Upper lobe of left lung (tissue), 6 donors: ENCODE measurements around the gene HIVEP2. TPM values are rescaled to one million over a fixed set of nuclear protein-coding genes. Genes with fewer than 3 reads are reported as not detected.
A peak's percentile ranks its signal among the peaks of the same experiment; 100 is the strongest.

Experiments
- ATAC-seq, 2 donors: fragments of 200-7000 bp; cut with Tn5 transposase; one replicate each; pipeline ENCODE4 v1.9.1; 2022; ENCODE audit warnings: mild to moderate bottlenecking in 2 of 2, moderate library complexity in 2 of 2; ENCODE audit not compliant: low FRiP score in 2 of 2
- DNase-seq, 2 donors: peaks; one replicate each; pipeline ENCODE4 v3.0.0-alpha.2; 2019 to 2020
- H3K27ac ChIP-seq, 4 donors: fragments of 200-600 bp; sonication (generic); one replicate each; pipeline ENCODE4 v1.5.1; 2016 to 2019
- H3K27me3 ChIP-seq, 4 donors: fragments of 200-600 bp; sonication (generic); one replicate each; pipeline ENCODE4 v1.5.1; 2017 to 2019
- H3K36me3 ChIP-seq, 4 donors: fragments of 200-600 bp; sonication (generic); one replicate each; pipeline ENCODE4 v1.5.1; 2016 to 2019
- H3K4me1 ChIP-seq, 4 donors: fragments of 200-600 bp; sonication (generic); one replicate each; pipeline ENCODE4 v1.5.1; 2018 to 2019
- H3K4me3 ChIP-seq, 4 donors: fragments of 200-600 bp; sonication (generic); one replicate each; pipeline ENCODE4 v1.5.1; 2017 to 2019; ENCODE audit warnings: mild to moderate bottlenecking in 2 of 4, moderate library complexity in 1 of 4
- H3K9me3 ChIP-seq, 4 donors: fragments of 200-600 bp; sonication (generic); one replicate each; pipeline ENCODE4 v1.5.1; 2018 to 2019
- CTCF ChIP-seq, 6 experiments: fragments of 450-650 bp in 4 of 6; fragments of 200-600 bp in 2 of 6; sonication (generic) in 2 of 6; IDR thresholded peaks; one replicate each; pipeline ENCODE4 v1.5.1; 2016 to 2019; ENCODE audit warnings: antibody characterized with exemption in 6 of 6
- EP300 ChIP-seq, 4 donors: sonication (generic); formaldehyde crosslinking; IDR thresholded peaks; one replicate each; pipeline ENCODE4 v1.5.1; 2017; ENCODE audit warnings: antibody characterized with exemption in 4 of 4, control low read depth in 2 of 4
- POLR2A ChIP-seq, 4 donors: fragments of 450-650 bp; IDR thresholded peaks; one replicate each; pipeline ENCODE4 v1.5.1; 2016 to 2017; ENCODE audit warnings: antibody characterized with exemption in 4 of 4, mild to moderate bottlenecking in 2 of 4
- POLR2AphosphoS5 ChIP-seq, 2 donors: sonication (generic); formaldehyde crosslinking; IDR thresholded peaks; one replicate each; pipeline ENCODE4 v1.5.1; 2017; ENCODE audit warnings: antibody characterized with exemption in 2 of 2
- WGBS, 2 donors: methylation state at CpG; one replicate each; pipeline ENCODE4 v1.1.5; 2017 to 2018; 5-methylcytosine and 5-hydroxymethylcytosine counted together
- total RNA-seq, 6 donors: library from RNA; depleted of rRNA in 4 of 6; stranded (reverse); fragments of >200 nt in 4 of 6; gene quantifications; one replicate each; pipeline versions ENCODE4 v1.1.0 to v1.2.1, GENCODE V29; 2016 to 2021
- donor health status: DM: no; HTN: no; CAD: no; lungs with moderate emphysema.
- donor health status: DM: no; HTN: yes; CAD: no; lungs with severe emphysema.

Gene HIVEP2
- total RNA-seq, 6 donors from 2014 or later, result 10.4 to 32.5 (median 19.6) TPM

GRCh38 chr6:142906945-142907470, 38.0 kb downstream of the HIVEP2 start:
- no peak overlapping the region for H3K4me3 ChIP-seq
- H3K4me1 ChIP-seq, result peaks cover 10 to 13% (median 11%) of the 10 kb centered on the region in 4 donors
- no peak overlapping the region for H3K27ac ChIP-seq
- no peak for DNase-seq
- 85 to 92% methylated on average over 4 of the region's 4 CpGs for WGBS, 2 donors
- TF ChIP-seq POLR2AphosphoS5 (IDR thresholded peaks at IDR 0.05), result no peak
- TF ChIP-seq CTCF (IDR thresholded peaks at IDR 0.05), result no peak
- no peak for TF ChIP-seq POLR2A (IDR thresholded peaks at IDR 0.05)
- no peaks in the 10 kb centered on the region for H3K27me3 ChIP-seq
- no peaks in the 10 kb centered on the region for H3K9me3 ChIP-seq
- H3K36me3 ChIP-seq, result no peaks in the 10 kb centered on the region
- ATAC-seq, result no peak

- Histone ChIP-seq H3K4me1 (peaks cover 10 to 13% (median 11%) of the 10 kb centered on the region in 4 donors), H3K4me3 (no peak overlapping the region), H3K36me3 (no peaks in the 10 kb centered on the region), H3K27ac (no peak overlapping the region), H3K27me3 (no peaks in the 10 kb centered on the region), H3K9me3 (no peaks in the 10 kb centered on the region)
- ATAC-seq, result no peak
- TF ChIP-seq POLR2AphosphoS5 (IDR thresholded peaks at IDR 0.05), result no peak
- no peak for TF ChIP-seq CTCF (IDR thresholded peaks at IDR 0.05)
- no peak for TF ChIP-seq EP300 (IDR thresholded peaks at IDR 0.05)
- no peak for TF ChIP-seq POLR2A (IDR thresholded peaks at IDR 0.05)
- DNase-seq, result no peak
- 73 to 75% methylated on average over 1 of the region's 1 CpG for WGBS, 2 donors
Observed at GRCh38 chr6:142903812-142904211, 41.2 kb downstream of the HIVEP2 start.

- TF ChIP-seq POLR2AphosphoS5 (IDR thresholded peaks at IDR 0.05), result peak; percentile 66 to 82
- peak in 1 of 4 donors; percentile 39 for TF ChIP-seq POLR2A (IDR thresholded peaks at IDR 0.05)
- peak in 1 of 4 donors; percentile 76 for TF ChIP-seq EP300 (IDR thresholded peaks at IDR 0.05)
- TF ChIP-seq CTCF (IDR thresholded peaks at IDR 0.05), result no peak
- H3K9me3 ChIP-seq, result no peaks in the 10 kb centered on the region
- H3K36me3 ChIP-seq, result no peaks in the 10 kb centered on the region
- WGBS, 2 donors, result 10 to 11% methylated on average over 4 of the region's 4 CpGs
- H3K4me1 ChIP-seq, result peaks cover 10 to 13% (median 11%) of the 10 kb centered on the region in 4 donors
- DNase-seq, result peak in 1 of 2 donors; percentile 78
- peak; percentile 76 to 90 for ATAC-seq
- H3K27ac ChIP-seq, result peak overlapping the region in 3 of 4 donors; percentile 29 to 49 (median 33)
- no peaks in the 10 kb centered on the region for H3K27me3 ChIP-seq
- no peak overlapping the region for H3K4me3 ChIP-seq
Observed at GRCh38 chr6:142902636-142903053, 42.3 kb downstream of the HIVEP2 start.

GRCh38 chr6:142901611-142902010, 43.4 kb downstream of the HIVEP2 start:
- whole genome bisulfite sequencing, 2 donors, result 93 to 95% methylated on average over 6 of the region's 6 CpGs
- Histone ChIP-seq H3K27me3 (no peaks in the 10 kb centered on the region), H3K4me1 (peaks cover 10 to 13% (median 11%) of the 10 kb centered on the region in 4 donors), H3K27ac (no peak overlapping the region), H3K9me3 (no peaks in the 10 kb centered on the region), H3K36me3 (no peaks in the 10 kb centered on the region), H3K4me3 (no peak overlapping the region)
- ATAC-seq (no peak), DNase-seq (no peak)
- TF ChIP-seq CTCF (IDR thresholded peaks at IDR 0.05) (no peak), POLR2A (IDR thresholded peaks at IDR 0.05) (no peak), EP300 (IDR thresholded peaks at IDR 0.05) (no peak), POLR2AphosphoS5 (IDR thresholded peaks at IDR 0.05) (no peak)
